ENCODE data around the gene METTL15.
"Not testable (repeated sequence)": the region's sequence is repeated elsewhere in the genome, so short reads cannot be mapped to it uniquely, and the experiment has no call there.

METTL15 gene

DNA sequence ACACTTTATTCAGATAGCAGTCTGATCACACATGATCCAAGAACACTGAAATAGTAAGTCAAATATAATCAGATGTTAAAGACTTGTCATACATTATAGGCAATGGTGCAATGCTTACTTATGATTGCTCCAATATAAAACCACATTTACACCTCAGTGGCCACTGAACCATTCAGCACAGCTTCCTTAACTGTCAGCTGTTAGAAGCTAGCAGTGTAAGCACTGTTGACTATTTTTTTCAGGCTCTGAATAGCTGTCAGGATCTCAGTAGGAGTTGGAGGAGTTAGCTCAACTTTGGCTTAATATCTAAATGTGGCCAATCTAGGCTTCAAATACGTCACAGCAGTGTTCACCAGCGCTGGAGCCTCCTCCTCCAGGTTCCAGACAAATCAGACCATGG, 36.6 kb downstream of the METTL15 start:
- H3K9me3 ChIP-seq (ENCODE audit: insufficient read depth, low read depth, low read length): peaks cover 14% of the 10 kb centered on the region; the same call in 1 of the 2 replicates
- no peaks in the 10 kb centered on the region for H3K27me3 ChIP-seq (ENCODE audit: insufficient read depth, low read length)
- no peaks in the 10 kb centered on the region for H3K36me3 ChIP-seq (ENCODE audit: insufficient read depth, low read depth, low read length)
- no peak overlapping the region for H3K27ac ChIP-seq (ENCODE audit: low read length)
- H3K4me3 ChIP-seq (ENCODE audit: low read length): no peak overlapping the region
- no peak overlapping the region for H3K9ac ChIP-seq (ENCODE audit: low read depth, low read length)
- peaks cover 1% of the 10 kb centered on the region; the same call in 1 of the 2 replicates for H3K4me1 ChIP-seq (ENCODE audit: insufficient read depth, low read length)

DNA sequence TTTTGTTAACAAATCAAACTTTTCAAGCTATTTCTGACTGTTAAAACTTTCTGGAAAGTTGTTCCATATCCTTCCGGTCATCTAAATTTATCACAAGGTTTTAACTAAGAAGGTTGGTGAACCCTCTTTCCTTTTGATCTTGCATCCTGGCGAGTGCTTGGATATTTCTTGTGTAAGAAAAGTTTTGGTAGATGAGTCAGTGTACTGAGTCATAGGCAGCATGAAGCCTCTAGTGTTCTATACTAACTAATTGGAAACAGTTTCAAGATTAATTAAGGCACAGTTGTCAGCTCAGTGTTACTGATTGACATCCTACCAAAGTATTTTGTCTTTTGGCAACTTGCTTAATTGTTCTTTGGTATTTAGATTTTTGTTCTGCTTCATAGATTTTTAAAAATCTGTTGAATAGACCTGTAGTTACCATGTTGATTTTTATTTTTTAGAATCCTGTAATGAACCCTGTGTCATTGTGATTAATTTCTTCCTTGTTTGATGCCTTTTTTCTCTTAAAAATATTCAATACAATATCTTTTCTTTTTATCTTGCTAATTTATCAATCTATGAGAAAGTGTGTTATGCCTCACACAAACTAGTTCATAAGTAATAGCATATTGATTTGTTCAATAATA, 38.0 kb downstream of the METTL15 start:
- Histone ChIP-seq H3K36me3 (ENCODE audit: insufficient read depth, low read depth, low read length) (no peaks in the 10 kb centered on the region), H3K4me3 (ENCODE audit: low read length) (no peak overlapping the region), H3K27ac (ENCODE audit: low read length) (no peak overlapping the region), H3K9me3 (ENCODE audit: insufficient read depth, low read depth, low read length) (peaks cover under 1% of the 10 kb centered on the region; the same call in 1 of the 2 replicates), H3K27me3 (ENCODE audit: insufficient read depth, low read length) (no peaks in the 10 kb centered on the region), H3K9ac (ENCODE audit: low read depth, low read length) (no peak overlapping the region), H3K4me1 (ENCODE audit: insufficient read depth, low read length) (peaks cover 4% of the 10 kb centered on the region; the same call in 1 of the 2 replicates)

DNA sequence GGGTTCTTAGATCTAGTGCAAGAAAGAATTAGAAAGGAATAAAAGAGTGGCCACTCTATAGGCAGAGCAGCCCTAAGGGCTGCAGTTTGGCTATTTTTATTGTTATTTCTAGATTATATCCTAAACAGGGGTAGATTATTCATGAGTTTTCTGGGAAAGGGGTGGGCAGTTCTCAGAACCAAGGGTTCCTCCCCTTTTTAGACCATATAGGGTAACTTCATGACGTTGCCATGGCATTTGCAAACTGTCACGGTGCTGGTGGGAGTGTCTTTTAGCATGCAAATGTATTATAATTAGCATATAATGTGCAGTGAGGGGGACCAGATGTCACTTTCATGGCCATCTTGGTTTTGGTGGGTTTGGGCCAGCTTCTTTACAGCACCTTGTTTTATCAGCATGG, 44.6 kb downstream of the METTL15 start:
- H3K9me3 ChIP-seq (ENCODE audit: insufficient read depth, low read depth, low read length): no peaks in the 10 kb centered on the region
- no peaks in the 10 kb centered on the region for H3K27me3 ChIP-seq (ENCODE audit: insufficient read depth, low read length)
- no peak overlapping the region for H3K9ac ChIP-seq (ENCODE audit: low read depth, low read length)
- H3K36me3 ChIP-seq (ENCODE audit: insufficient read depth, low read depth, low read length): peaks cover 10% of the 10 kb centered on the region
- H3K4me3 ChIP-seq (ENCODE audit: low read length): no peak overlapping the region
- H3K4me1 ChIP-seq (ENCODE audit: insufficient read depth, low read length): peaks cover 16% of the 10 kb centered on the region
- H3K27ac ChIP-seq (ENCODE audit: low read length): no peak overlapping the region

DNA sequence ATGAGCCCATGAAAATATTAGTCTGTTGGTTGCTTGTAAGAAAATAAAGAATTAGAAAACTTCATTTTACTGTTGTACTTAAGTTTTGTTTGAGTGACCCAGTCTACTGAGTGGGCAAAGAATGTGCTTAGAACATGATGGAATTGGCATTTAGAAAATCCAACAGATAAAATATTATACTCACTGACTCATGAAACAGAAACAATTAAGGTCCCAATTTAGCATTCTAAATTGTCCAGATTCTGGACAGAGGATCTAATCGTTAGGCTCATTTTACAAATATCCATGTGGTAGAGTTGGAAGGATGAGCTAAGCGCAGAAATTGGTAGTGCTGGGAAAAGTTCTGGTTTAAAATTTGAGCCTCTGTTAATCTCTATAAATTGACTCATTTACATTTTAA, 45.4 kb downstream of the METTL15 start:
- no peak overlapping the region for H3K4me3 ChIP-seq (ENCODE audit: low read length)
- H3K9ac ChIP-seq (ENCODE audit: low read depth, low read length): no peak overlapping the region
- H3K9me3 ChIP-seq (ENCODE audit: insufficient read depth, low read depth, low read length): no peaks in the 10 kb centered on the region
- no peaks in the 10 kb centered on the region for H3K27me3 ChIP-seq (ENCODE audit: insufficient read depth, low read length)
- no peak overlapping the region for H3K27ac ChIP-seq (ENCODE audit: low read length)
- H3K4me1 ChIP-seq (ENCODE audit: insufficient read depth, low read length): peaks cover 16% of the 10 kb centered on the region
- H3K36me3 ChIP-seq (ENCODE audit: insufficient read depth, low read depth, low read length): peaks cover 18% of the 10 kb centered on the region

- H3K27ac ChIP-seq (ENCODE audit: low read length): no peak overlapping the region
- 0 out of 2 replicates have a peak, but pooled peaks cover 2% of the 10 kb centered on the region for H3K36me3 ChIP-seq (ENCODE audit: insufficient read depth, low read depth, low read length)
- H3K27me3 ChIP-seq (ENCODE audit: insufficient read depth, low read length): no peaks in the 10 kb centered on the region
- H3K9me3 ChIP-seq (ENCODE audit: insufficient read depth, low read depth, low read length): no peaks in the 10 kb centered on the region; the same call in 1 of the 2 replicates
- H3K4me1 ChIP-seq (ENCODE audit: insufficient read depth, low read length): no peaks in the 10 kb centered on the region
- no peak overlapping the region for H3K9ac ChIP-seq (ENCODE audit: low read depth, low read length)
- no peak overlapping the region for H3K4me3 ChIP-seq (ENCODE audit: low read length)
Observed at GRCh38 chr11:28168718-28169117, 60.5 kb downstream of the METTL15 start.

DNA sequence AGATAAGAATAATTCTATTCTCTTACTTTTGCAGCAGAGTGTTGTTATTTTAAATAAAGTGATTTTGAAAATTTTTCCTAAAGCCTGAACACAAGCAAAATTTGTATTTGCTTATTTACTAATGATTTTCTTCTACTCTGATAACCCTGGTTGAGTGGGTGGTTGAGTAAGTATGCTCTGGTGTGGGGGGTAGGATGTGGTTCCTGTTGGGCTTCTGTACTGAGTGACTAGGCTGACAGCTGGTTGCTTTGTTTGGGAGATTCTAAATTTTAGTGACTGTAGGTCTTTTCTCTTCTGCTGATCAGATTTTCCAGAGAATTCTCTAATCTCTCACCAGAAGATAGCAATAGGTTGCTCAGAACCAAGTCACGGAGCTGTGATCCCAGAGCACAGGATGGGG, 61.6 kb downstream of the METTL15 start:
- H3K27ac ChIP-seq (ENCODE audit: low read length): no peak overlapping the region

DNA sequence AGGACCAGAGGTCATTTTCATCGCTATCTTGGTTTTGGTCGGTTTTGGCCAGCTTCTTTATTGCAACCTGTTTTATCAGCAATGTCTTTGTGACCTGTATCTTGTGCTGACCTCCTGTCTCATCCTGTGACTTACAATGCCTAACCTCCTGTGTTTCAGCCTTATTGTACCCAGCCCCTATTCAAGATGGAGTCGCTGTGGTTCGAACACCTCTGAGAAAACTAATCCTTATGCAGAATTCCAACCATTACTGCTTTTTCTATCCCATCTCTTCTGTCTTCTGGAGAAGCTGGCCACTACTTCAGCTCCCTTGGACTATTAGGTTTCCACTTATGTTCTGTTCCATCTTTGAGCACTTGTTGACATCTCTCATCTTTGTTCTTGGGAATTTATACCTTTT, 62.6 kb downstream of the METTL15 start:
- Histone ChIP-seq H3K27me3 (ENCODE audit: insufficient read depth, low read length) (no peaks in the 10 kb centered on the region), H3K27ac (ENCODE audit: low read length) (no peak overlapping the region), H3K4me3 (ENCODE audit: low read length) (no peak overlapping the region), H3K9ac (ENCODE audit: low read depth, low read length) (no peak overlapping the region), H3K4me1 (ENCODE audit: insufficient read depth, low read length) (no peaks in the 10 kb centered on the region), H3K36me3 (ENCODE audit: insufficient read depth, low read depth, low read length) (0 out of 2 replicates have a peak, but pooled peaks cover 7% of the 10 kb centered on the region), H3K9me3 (ENCODE audit: insufficient read depth, low read depth, low read length) (no peaks in the 10 kb centered on the region; the same call in 1 of the 2 replicates)

More for the DNA sequence above, 61.6 kb downstream of the METTL15 start:
- Histone ChIP-seq H3K9me3 (ENCODE audit: insufficient read depth, low read depth, low read length) (no peaks in the 10 kb centered on the region; the same call in 1 of the 2 replicates), H3K4me3 (ENCODE audit: low read length) (no peak overlapping the region), H3K4me1 (ENCODE audit: insufficient read depth, low read length) (no peaks in the 10 kb centered on the region), H3K27me3 (ENCODE audit: insufficient read depth, low read length) (no peaks in the 10 kb centered on the region), H3K9ac (ENCODE audit: low read depth, low read length) (no peak overlapping the region), H3K36me3 (ENCODE audit: insufficient read depth, low read depth, low read length) (0 out of 2 replicates have a peak, but pooled peaks cover 7% of the 10 kb centered on the region)

DNA sequence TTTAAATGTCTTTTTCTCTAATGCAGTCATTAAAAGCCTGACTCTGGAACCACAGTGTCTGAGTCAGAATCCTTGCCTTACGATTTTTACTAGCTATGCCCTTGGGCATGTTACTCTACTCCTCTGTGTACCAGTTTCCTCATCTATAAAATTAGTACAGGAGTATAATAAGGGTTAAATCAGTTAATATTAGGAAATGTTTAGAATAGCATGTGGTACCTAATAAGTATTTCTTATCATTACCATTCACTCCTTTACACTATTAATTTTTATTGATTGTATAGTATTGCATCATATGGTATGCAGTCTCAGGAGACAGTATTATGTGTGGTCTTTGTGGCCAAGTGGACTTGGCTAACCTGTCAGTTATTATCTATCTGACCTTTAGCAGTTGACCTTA, 68.2 kb downstream of the METTL15 start:
- Histone ChIP-seq H3K36me3 (ENCODE audit: insufficient read depth, low read depth, low read length) (0 out of 2 replicates have a peak, but pooled peaks cover 7% of the 10 kb centered on the region), H3K4me1 (ENCODE audit: insufficient read depth, low read length) (no peaks in the 10 kb centered on the region), H3K27ac (ENCODE audit: low read length) (no peak overlapping the region), H3K4me3 (ENCODE audit: low read length) (no peak overlapping the region), H3K9me3 (ENCODE audit: insufficient read depth, low read depth, low read length) (no peaks in the 10 kb centered on the region), H3K27me3 (ENCODE audit: insufficient read depth, low read length) (no peaks in the 10 kb centered on the region), H3K9ac (ENCODE audit: low read depth, low read length) (no peak overlapping the region)

DNA sequence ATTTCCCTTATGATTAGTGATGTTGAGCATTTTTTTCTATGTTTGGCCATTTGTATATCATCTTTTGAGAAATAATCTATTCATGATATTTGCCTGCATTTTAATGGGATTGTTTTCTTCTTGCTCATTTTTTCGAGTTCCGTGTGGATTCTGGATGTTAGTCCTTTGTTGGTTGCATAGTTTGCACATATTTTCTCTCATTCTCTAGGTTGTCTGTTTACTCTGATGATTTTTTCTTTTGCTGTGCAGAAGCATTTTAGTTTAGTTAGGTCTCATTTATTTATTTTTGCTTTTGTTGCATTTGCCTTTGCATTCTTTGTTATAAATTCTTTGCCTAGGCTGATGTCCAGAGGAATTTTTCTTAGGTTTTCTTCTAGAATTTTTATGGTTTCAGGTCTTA, 87.3 kb downstream of the METTL15 start:
- Histone ChIP-seq H3K9ac (ENCODE audit: low read depth, low read length) (no peak overlapping the region), H3K27ac (ENCODE audit: low read length) (no peak overlapping the region), H3K9me3 (ENCODE audit: insufficient read depth, low read depth, low read length) (peaks cover 2% of the 10 kb centered on the region; the same call in 1 of the 2 replicates), H3K4me1 (ENCODE audit: insufficient read depth, low read length) (no peaks in the 10 kb centered on the region), H3K27me3 (ENCODE audit: insufficient read depth, low read length) (no peaks in the 10 kb centered on the region), H3K4me3 (ENCODE audit: low read length) (no peak overlapping the region), H3K36me3 (ENCODE audit: insufficient read depth, low read depth, low read length) (no peaks in the 10 kb centered on the region)

- Histone ChIP-seq H3K27me3 (ENCODE audit: insufficient read depth, low read length) (no peaks in the 10 kb centered on the region), H3K4me1 (ENCODE audit: insufficient read depth, low read length) (no peaks in the 10 kb centered on the region), H3K9ac (ENCODE audit: low read depth, low read length) (no peak overlapping the region), H3K36me3 (ENCODE audit: insufficient read depth, low read depth, low read length) (peaks cover 6% of the 10 kb centered on the region; the same call in 1 of the 2 replicates), H3K27ac (ENCODE audit: low read length) (no peak overlapping the region), H3K4me3 (ENCODE audit: low read length) (no peak overlapping the region), H3K9me3 (ENCODE audit: insufficient read depth, low read depth, low read length) (no peaks in the 10 kb centered on the region)
Observed at GRCh38 chr11:28209906-28210305, 101.7 kb downstream of the METTL15 start.

DNA sequence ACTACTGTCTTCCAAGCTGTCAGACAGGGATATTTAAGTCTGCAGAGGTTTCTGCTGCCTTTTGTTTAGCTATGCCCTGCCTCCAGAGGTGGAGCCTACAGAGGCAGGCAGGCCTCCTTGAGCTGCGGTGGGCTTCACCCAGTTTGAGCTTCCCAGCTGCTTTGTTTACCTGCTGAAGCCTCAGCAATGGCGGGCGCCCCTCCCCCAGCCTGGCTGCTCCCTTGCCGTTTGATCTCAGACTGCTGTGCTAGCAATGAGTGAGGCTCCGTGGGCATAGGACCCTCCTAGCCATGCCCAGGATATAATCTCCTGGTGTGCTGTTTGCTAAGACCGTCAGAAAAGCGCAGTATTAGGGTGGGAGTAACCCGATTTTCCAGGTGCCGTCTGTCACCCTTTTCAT, 113.9 kb downstream of the METTL15 start:
- H3K4me3 ChIP-seq (ENCODE audit: low read length); H3K9ac ChIP-seq (ENCODE audit: low read depth, low read length); H3K27ac ChIP-seq (ENCODE audit: low read length); H3K4me1 ChIP-seq (ENCODE audit: insufficient read depth, low read length); H3K9me3 ChIP-seq (ENCODE audit: insufficient read depth, low read depth, low read length); H3K36me3 ChIP-seq (ENCODE audit: insufficient read depth, low read depth, low read length); H3K27me3 ChIP-seq (ENCODE audit: insufficient read depth, low read length): not testable (repeated sequence)

GRCh38 chr11:28223577-28223976, 115.4 kb downstream of the METTL15 start:
- Histone ChIP-seq H3K4me3 (ENCODE audit: low read length) (no peak overlapping the region), H3K9ac (ENCODE audit: low read depth, low read length) (no peak overlapping the region), H3K27me3 (ENCODE audit: insufficient read depth, low read length) (no peaks in the 10 kb centered on the region), H3K4me1 (ENCODE audit: insufficient read depth, low read length) (no peaks in the 10 kb centered on the region), H3K36me3 (ENCODE audit: insufficient read depth, low read depth, low read length) (no peaks in the 10 kb centered on the region), H3K27ac (ENCODE audit: low read length) (no peak overlapping the region), H3K9me3 (ENCODE audit: insufficient read depth, low read depth, low read length) (no peaks in the 10 kb centered on the region)

Measured in iPS-20b (cell line).